Ureter (tissue), 1 donor: Measurements from ENCODE around the gene C5AR2. TPM values are rescaled to one million over a fixed set of nuclear protein-coding genes. Genes with fewer than 3 reads are reported as not detected.
"Not testable (repeated sequence)": the region's sequence is repeated elsewhere in the genome, so short reads cannot be mapped to it uniquely, and the experiment has no call there.

Experiments used
- DNase-seq: peaks from one replicate; pipeline ENCODE4 v3.0.0-alpha.2; 2020; ENCODE audit warnings: low spot score
- total RNA-seq: library from RNA; stranded (reverse); gene quantifications from one replicate; pipeline ENCODE4 v1.2.4, GENCODE V29; 2023
- donor health status: DM: yes; HTN: yes; CAD: no.

C5AR2 gene
- total RNA-seq, 1 donor from 2014 or later = 2.1 TPM

DNA sequence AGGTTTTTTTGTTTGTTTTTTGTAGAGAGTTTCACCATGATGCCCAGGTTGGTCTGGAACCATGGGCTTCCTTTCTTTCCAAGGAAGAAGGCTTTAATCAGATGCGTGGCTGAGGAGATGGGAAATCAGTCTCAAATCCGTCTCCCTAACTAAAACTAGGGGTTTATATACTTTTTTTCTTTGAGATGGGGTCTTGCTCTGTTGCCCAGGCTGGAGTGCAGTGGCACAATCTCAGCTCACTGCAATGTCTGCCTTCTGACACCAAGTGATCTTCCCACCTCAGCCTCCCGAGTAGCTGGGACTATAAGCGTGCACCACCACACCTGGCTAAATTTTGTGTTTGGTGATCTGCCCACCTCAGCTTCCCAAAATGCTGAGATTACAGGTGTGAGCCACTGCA lies 52.6 kb downstream of the C5AR2 start:
- DNase-seq = not testable (repeated sequence)

DNA sequence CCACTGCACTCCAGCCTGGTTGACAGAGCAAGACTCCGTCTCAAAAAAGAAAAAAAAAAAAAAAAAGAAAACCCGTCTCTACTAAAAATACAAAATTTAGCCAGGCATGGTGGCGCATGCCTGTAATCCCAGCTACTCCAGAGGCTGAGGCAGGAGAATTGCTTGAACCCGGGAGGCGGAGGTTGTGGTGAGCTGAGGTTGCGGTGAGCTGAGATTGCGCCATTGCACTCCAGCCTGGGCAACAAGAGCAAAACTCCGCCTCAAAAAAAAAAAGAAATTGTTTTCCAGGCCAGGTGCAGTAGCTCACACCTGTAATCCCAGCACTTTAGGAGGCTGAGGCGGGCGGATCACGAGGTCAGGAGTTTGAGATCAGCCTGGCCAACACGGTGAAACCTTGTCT lies 54.6 kb downstream of the C5AR2 start:
- not testable (repeated sequence) for DNase-seq

DNA sequence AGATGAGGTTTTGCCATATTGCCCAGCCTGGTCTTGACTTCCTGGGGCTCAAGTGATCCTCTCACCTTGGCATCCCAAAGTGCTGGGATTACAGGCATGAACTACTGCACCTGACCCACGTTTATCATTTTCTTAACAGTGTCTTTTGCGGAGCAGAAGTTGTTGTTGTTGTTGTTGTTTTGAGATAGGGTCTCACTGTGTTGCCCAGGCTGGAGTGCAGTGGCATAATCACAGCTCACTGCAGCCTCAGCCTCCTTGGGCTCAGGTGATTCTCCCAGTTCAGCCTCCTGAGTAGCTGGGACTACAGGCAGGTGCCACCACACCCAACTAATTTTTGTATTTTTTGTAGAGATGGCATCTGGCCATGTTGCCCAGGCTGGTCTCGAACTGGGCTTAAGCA lies 55.6 kb downstream of the C5AR2 start:
- DNase-seq = not testable (repeated sequence)

DNA sequence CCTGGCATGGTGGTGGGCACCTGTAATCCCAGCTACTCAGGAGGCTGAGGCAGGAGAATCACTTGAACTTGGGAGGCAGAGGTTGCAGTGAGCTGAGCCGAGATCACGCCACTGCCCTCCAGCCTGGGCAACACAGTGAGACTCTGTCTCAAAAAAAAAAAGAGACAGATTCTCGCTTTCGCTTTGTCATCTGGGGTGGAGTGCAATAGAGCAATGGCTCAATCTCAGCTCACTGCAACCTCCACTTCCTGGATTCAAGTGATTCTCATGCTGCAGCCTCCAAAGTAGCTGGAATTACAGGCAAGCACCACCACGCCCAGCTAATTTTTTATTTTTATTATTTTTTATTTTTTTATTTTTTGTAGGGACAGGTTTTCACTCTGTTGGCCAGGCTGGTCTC lies 56.7 kb downstream of the C5AR2 start:
- DNase-seq = not testable (repeated sequence)

GRCh38 chr19:47389150-47389556 lies 57.2 kb downstream of the C5AR2 start:
- DNase-seq = no peak

- no peak for DNase-seq
Measured at GRCh38 chr19:47390533-47391488, 58.8 kb downstream of the C5AR2 start.

DNA sequence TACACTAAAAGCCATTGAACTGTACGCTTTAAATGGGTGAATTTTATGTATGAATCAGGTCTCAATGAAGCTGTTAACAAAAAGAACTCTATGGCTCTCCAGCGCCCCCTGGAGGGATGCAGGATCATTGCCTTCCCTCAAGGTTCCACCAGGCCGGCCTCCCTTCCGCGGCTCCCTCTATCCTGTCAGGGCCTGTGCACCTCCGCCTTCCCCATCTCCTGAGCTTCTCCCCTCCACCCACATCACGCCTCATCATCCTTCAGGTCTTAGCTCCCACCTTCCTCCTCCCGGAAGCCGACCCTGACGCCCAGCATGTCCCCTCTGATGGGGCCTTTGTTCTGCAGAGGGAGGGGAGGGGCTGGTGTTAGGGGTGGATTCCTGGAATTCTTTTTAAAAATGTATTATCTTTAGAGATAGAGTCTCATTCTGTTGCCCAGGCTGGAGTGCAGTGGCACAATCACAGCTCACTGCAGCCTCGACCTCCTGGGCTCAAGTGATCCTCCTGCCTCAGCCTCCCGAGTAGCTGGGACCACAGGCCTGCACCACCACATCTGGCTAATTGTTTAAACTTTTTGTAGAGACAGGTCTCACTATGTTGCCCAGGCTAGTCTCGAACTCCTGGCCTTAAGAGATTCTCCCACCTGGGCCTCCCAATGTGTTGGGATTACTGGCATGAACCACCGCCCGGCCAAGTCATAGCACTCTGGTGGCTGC lies 59.7 kb downstream of the C5AR2 start:
- peak; percentile 77 for DNase-seq

Other genes with a start within 250 kb of the C5AR2 start
- 55.1 TPM for gene ZC3H4, start 218.4 kb upstream of the C5AR2 start, total RNA-seq
- 56.9 TPM for gene SAE1, start 201.3 kb upstream of the C5AR2 start, total RNA-seq
- 9.9 TPM for gene BBC3, start 101.0 kb upstream of the C5AR2 start, total RNA-seq
- 37.2 TPM for gene CCDC9, start 75.7 kb upstream of the C5AR2 start, total RNA-seq
- gene INAFM1, start 57.3 kb upstream of the C5AR2 start, total RNA-seq = 22.2 TPM
- 5.1 TPM for gene C5AR1, start 22.3 kb upstream of the C5AR2 start, total RNA-seq
- gene DHX34, start 17.1 kb downstream of the C5AR2 start, total RNA-seq = 20.6 TPM
- 20.0 TPM for gene MEIS3, start 87.4 kb downstream of the C5AR2 start, total RNA-seq
- gene SLC8A2, start 139.7 kb downstream of the C5AR2 start, total RNA-seq = 2.7 TPM
- 13.9 TPM for gene KPTN, start 152.0 kb downstream of the C5AR2 start, total RNA-seq
- 158 TPM for gene NAPA, start 182.9 kb downstream of the C5AR2 start, total RNA-seq
- gene ZNF541, start 241.0 kb downstream of the C5AR2 start, total RNA-seq = 0.70 TPM